Measurements from ENCODE around the gene MYO5C. TPM values are rescaled to one million over a fixed set of nuclear protein-coding genes. Genes with fewer than 3 reads are reported as not detected.

The MYO5C gene
- total and polyA plus RNA-seq, 2 of the 13 experiments (the other 11 are each of a cell fraction or from before 2014, with no cell fraction given) = 15.7 to 23.7 TPM

GRCh38 chr15:52181938-52182780 lies 113.4 kb downstream of the MYO5C start (continued):
- TF ChIP-seq ZNF343 (CRISPR knock-in tag; IDR thresholded peaks at IDR 0.05) = no peak
- TF ChIP-seq ZNF160 (CRISPR knock-in tag; IDR thresholded peaks at IDR 0.05) = no peak
- peak; percentile 42; the same call in 1 of the 2 replicates for TF ChIP-seq SAP130 (CRISPR knock-in tag; IDR thresholded peaks at IDR 0.05; ENCODE audit: low read depth)
- TF ChIP-seq ZNF792 (CRISPR knock-in tag; IDR thresholded peaks at IDR 0.05) = no peak
- TF ChIP-seq KLF15 (CRISPR knock-in tag; IDR thresholded peaks at IDR 0.05; ENCODE audit: borderline replicate concordance) = no peak
- TF ChIP-seq ZNF101 (CRISPR knock-in tag; IDR thresholded peaks at IDR 0.05; ENCODE audit: borderline replicate concordance, low read depth) = no peak

GRCh38 chr15:52180851-52181450 lies 114.7 kb downstream of the MYO5C start:
- in situ Hi-C loops (cut with HindIII; ENCODE audit: extremely low pct_ligation_motif_present, low pct_unique_long_range_greater_than_20kb) (no loop called here), intact Hi-C loops (cut with micrococcal nuclease; ENCODE audit: unreplicated experiment) (loop anchor here (10.0 kb wide), 1 partner anchor 554 kb away; no protein-coding TSS in a partner anchor)
- Histone ChIP-seq H3K4me2 (ENCODE audit: low read depth, low read length) (peak overlapping the region; percentile 78), H3K27me3 (ENCODE audit: control insufficient read depth in 1 of 2, insufficient read depth in 2 of 2, low read length in 2 of 2) (0 out of 5 replicates have a peak, but pooled peaks cover 0 to 4% of the 10 kb centered on the region in 2 experiments), H3K4me3 (replicated peaks in 1 of 3; ENCODE audit: insufficient read depth in 1 of 3, low read depth in 2 of 3, low read length in 3 of 3) (peak overlapping the region in 2 of 3 experiments; percentile 66 to 76; a peak in 2 of 6 replicates), H3K9ac (ENCODE audit: insufficient read depth, low read depth, low read length) (no peak overlapping the region), H4K20me1 (ENCODE audit: insufficient read depth, low read length) (no peaks in the 10 kb centered on the region), H3K9me3 (ENCODE audit: low read length) (no peaks in the 10 kb centered on the region), H3K4me1 (ENCODE audit: insufficient read depth, low read length) (peaks cover 66% of the 10 kb centered on the region), H2AFZ (ENCODE audit: low read length) (no peak overlapping the region), H3K79me2 (ENCODE audit: insufficient read depth, low read length) (no peaks in the 10 kb centered on the region), H3K27ac (ENCODE audit: extremely low read length, insufficient read depth, low read length) (no peak overlapping the region), H3K36me3 (replicated peaks in 1 of 2; ENCODE audit: control insufficient read depth in 1 of 2, insufficient read depth in 2 of 2, low read length in 2 of 2) (no peaks in the 10 kb centered on the region)
- WGBS (ENCODE audit: low lambda C conversion rate) = 42% methylated on average over 10 of the region's 10 CpGs
- ChIA-PET CTCF (ENCODE audit: low intra/inter-chr PET ratio, low total read pairs) (no interaction called here), POLR2A (interaction anchor here (1.4 to 2.4 kb wide), 4 partner anchors 10 to 552 kb away, joined by 3 to 10 read pairs (median 4); partner anchors contain the start of gene LEO1)
- ATAC-seq = no peak
- BruUV-seq (replicated peaks) = no TSS peak
- no peak for FAIRE-seq
- TF ChIP-seq ZNF883 (CRISPR knock-in tag; IDR thresholded peaks at IDR 0.05; ENCODE audit: not compliant biosample characterization) (no peak), ZNF225 (CRISPR knock-in tag; IDR thresholded peaks at IDR 0.05) (no peak), ZNF629 (CRISPR knock-in tag; conservative IDR thresholded peaks at IDR 0.05) (peak; percentile 45; the same call in 1 of the 2 replicates), SIX1 (CRISPR knock-in tag; IDR thresholded peaks at IDR 0.05; ENCODE audit: borderline replicate concordance) (no peak), ZBTB26 (CRISPR knock-in tag; IDR thresholded peaks at IDR 0.05; ENCODE audit: borderline replicate concordance) (no peak)
- DNase-seq (ENCODE audit: low spot score) = no peak
